ENCODE results near the gene SLIT3. TPM values are rescaled to one million over a fixed set of nuclear protein-coding genes. Genes with fewer than 3 reads are reported as not detected.

Gene SLIT3
- total RNA-seq, 1 experiment from 2014 or later = 0.92 TPM

- H3K4me3 Mint-ChIP-seq = no peak overlapping the region
- no peak for DNase-seq
- H3K79me2 ChIP-seq (ENCODE audit: insufficient read depth, low read length) = no peaks in the 10 kb centered on the region
- H2BK20ac ChIP-seq (ENCODE audit: low read depth, low read length, poor library complexity, severe bottlenecking) = no peak overlapping the region
- H2BK5ac ChIP-seq (ENCODE audit: insufficient read length, low read length) = no peak overlapping the region
- no peak overlapping the region for H4K5ac ChIP-seq (ENCODE audit: insufficient read length, low read depth, low read length)
- H3K18ac ChIP-seq (ENCODE audit: insufficient read length, low read depth, low read length) = no peak overlapping the region
- TF ChIP-seq, protein P1, sequence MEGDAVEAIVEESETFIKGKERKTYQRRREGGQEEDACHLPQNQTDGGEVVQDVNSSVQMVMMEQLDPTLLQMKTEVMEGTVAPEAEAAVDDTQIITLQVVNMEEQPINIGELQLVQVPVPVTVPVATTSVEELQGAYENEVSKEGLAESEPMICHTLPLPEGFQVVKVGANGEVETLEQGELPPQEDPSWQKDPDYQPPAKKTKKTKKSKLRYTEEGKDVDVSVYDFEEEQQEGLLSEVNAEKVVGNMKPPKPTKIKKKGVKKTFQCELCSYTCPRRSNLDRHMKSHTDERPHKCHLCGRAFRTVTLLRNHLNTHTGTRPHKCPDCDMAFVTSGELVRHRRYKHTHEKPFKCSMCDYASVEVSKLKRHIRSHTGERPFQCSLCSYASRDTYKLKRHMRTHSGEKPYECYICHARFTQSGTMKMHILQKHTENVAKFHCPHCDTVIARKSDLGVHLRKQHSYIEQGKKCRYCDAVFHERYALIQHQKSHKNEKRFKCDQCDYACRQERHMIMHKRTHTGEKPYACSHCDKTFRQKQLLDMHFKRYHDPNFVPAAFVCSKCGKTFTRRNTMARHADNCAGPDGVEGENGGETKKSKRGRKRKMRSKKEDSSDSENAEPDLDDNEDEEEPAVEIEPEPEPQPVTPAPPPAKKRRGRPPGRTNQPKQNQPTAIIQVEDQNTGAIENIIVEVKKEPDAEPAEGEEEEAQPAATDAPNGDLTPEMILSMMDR (conservative IDR thresholded peaks at IDR 0.05) = peak; percentile 58
- no peak overlapping the region for H3K56ac ChIP-seq (ENCODE audit: insufficient read length, low read depth, low read length)
- peaks cover 5% of the 10 kb centered on the region; the same call in 1 of the 2 replicates for H3K27me3 Mint-ChIP-seq (ENCODE audit: low read depth)
- no peak overlapping the region for H4K8ac ChIP-seq (replicated peaks; ENCODE audit: insufficient read length, low read depth, low read length)
- H3T11ph ChIP-seq (ENCODE audit: low read length) = no peak overlapping the region
- H3K9me3 ChIP-seq (ENCODE audit: control insufficient read depth, low read depth, low read length) = no peaks in the 10 kb centered on the region
- no peak overlapping the region for H3K27ac Mint-ChIP-seq
- H2BK15ac ChIP-seq (ENCODE audit: low read depth, low read length) = no peak overlapping the region
- no peaks in the 10 kb centered on the region for H3K27me3 ChIP-seq (ENCODE audit: insufficient read depth, low read length)
- H4K20me1 ChIP-seq (ENCODE audit: control insufficient read depth, insufficient read depth, insufficient read length) = no peaks in the 10 kb centered on the region
- H3K14ac ChIP-seq (ENCODE audit: insufficient read depth, low read length) = no peak overlapping the region
- H3K4me1 ChIP-seq (ENCODE audit: insufficient read depth, low read length) = peaks cover 3% of the 10 kb centered on the region; the same call in 1 of the 2 replicates
- H3K9me3 Mint-ChIP-seq = peaks cover 0 to 2% of the 10 kb centered on the region in 2 experiments; a peak in 4 of 5 replicates
- H3K23ac ChIP-seq (ENCODE audit: insufficient read length, low read depth, low read length) = no peak overlapping the region
- H3K36me3 Mint-ChIP-seq (ENCODE audit: insufficient read depth in 1 of 3, low read depth in 3 of 3) = no peaks in the 10 kb centered on the region
- H3K27ac ChIP-seq (ENCODE audit: insufficient read length, low read depth, low read length) = no peak overlapping the region
- H3K4me2 ChIP-seq (ENCODE audit: insufficient read depth, insufficient read length, low read length) = no peak overlapping the region
- no peaks in the 10 kb centered on the region for H3K79me1 ChIP-seq (ENCODE audit: insufficient read depth, low read depth, low read length, poor library complexity, severe bottlenecking)
- WGBS (ENCODE audit: extremely low coverage, insufficient read length, low lambda C conversion rate) = no CpG with 5 or more reads among the region's 3 CpGs
- no peak overlapping the region for H2AK5ac ChIP-seq (ENCODE audit: insufficient read length, low read length)
- H4K91ac ChIP-seq (ENCODE audit: insufficient read length, low read depth, low read length) = no peak overlapping the region
- H3K4ac ChIP-seq (ENCODE audit: low read depth, low read length) = no peak overlapping the region
- H2BK12ac ChIP-seq (ENCODE audit: insufficient read length, low read depth, low read length) = no peak overlapping the region
- H3K4me1 Mint-ChIP-seq = peaks cover 15% of the 10 kb centered on the region in 2 experiments
- no peaks in the 10 kb centered on the region for H3K23me2 ChIP-seq (ENCODE audit: insufficient read length, low read depth, low read length, poor library complexity, severe bottlenecking)
- no peak overlapping the region for H2BK120ac ChIP-seq (ENCODE audit: low read depth, low read length, poor library complexity, severe bottlenecking)
- no peak overlapping the region for H2AFZ ChIP-seq (ENCODE audit: low read length)
- H3K9ac ChIP-seq (ENCODE audit: extremely low read depth, insufficient read length, low read length) = no peak overlapping the region
Measured at GRCh38 chr5:169265888-169266287, 35.1 kb downstream of the SLIT3 start.
